ENCODE measurements around the gene TPRG1L.

- TF ChIP-seq CTCF (IDR thresholded peaks at IDR 0.05; ENCODE audit: low read depth, low read length) (no peak), EZH2phosphoT487 (IDR thresholded peaks at IDR 0.05; ENCODE audit: low read depth) (no peak)
These were observed 40.0 kb downstream of the TPRG1L start for GRCh38 chr1:3664700-3665375.

Data from OCI-LY3 (cell line).